GM19099 (cell line): ENCODE data around the gene CFAP221.

Experiments
- POLR2A ChIP-seq: IDR thresholded peaks from 3 replicates; pipeline ENCODE4 v1.6.1; 2011; ENCODE audit warnings: low read depth; ENCODE audit not compliant: insufficient read length; ENCODE audit errors: extremely low read depth

Gene CFAP221

GRCh38 chr2:119671752-119672151 is 127.5 kb downstream of the CFAP221 start:
- no peak for TF ChIP-seq POLR2A

GRCh38 chr2:119672161-119672862 is 128.1 kb downstream of the CFAP221 start:
- TF ChIP-seq POLR2A, result no peak

- TF ChIP-seq POLR2A, result no peak
Observed at GRCh38 chr2:119673796-119674195, 129.5 kb downstream of the CFAP221 start.

- no peak for TF ChIP-seq POLR2A
Observed at GRCh38 chr2:119674711-119675500, 130.7 kb downstream of the CFAP221 start.

GRCh38 chr2:119678021-119678656 is 133.9 kb downstream of the CFAP221 start:
- TF ChIP-seq POLR2A, result no peak

- no peak for TF ChIP-seq POLR2A
Observed at GRCh38 chr2:119679526-119679837, 135.2 kb downstream of the CFAP221 start.

GRCh38 chr2:119679846-119680245 is 135.6 kb downstream of the CFAP221 start:
- no peak for TF ChIP-seq POLR2A

GRCh38 chr2:119680457-119681202 is 136.4 kb downstream of the CFAP221 start:
- no peak for TF ChIP-seq POLR2A

- TF ChIP-seq POLR2A, result no peak
Observed at GRCh38 chr2:119681203-119681867, 137.1 kb downstream of the CFAP221 start.

- no peak for TF ChIP-seq POLR2A
Observed at GRCh38 chr2:119681868-119682220, 137.6 kb downstream of the CFAP221 start.

GRCh38 chr2:119682578-119682977 is 138.3 kb downstream of the CFAP221 start:
- TF ChIP-seq POLR2A, result no peak

GRCh38 chr2:119683074-119683712 is 138.9 kb downstream of the CFAP221 start:
- TF ChIP-seq POLR2A, result no peak

GRCh38 chr2:119683713-119684443 is 139.6 kb downstream of the CFAP221 start:
- TF ChIP-seq POLR2A, result no peak

GRCh38 chr2:119684518-119684917 is 140.3 kb downstream of the CFAP221 start:
- TF ChIP-seq POLR2A, result no peak
